H1 (cell line): Measurements from ENCODE around the gene OR10G3. TPM values are rescaled to one million over a fixed set of nuclear protein-coding genes. Genes with fewer than 3 reads are reported as not detected.

Experiments
- CTCF ChIA-PET: fragments of 300-600 bp; sonication (Branson Sonifier 250); formaldehyde crosslinking; loops from one replicate; lab custom pipeline; 2021; ENCODE audit not compliant: partially characterized antibody; lab: Charles Lee
- POLR2A ChIA-PET: fragments of 300-600 bp; sonication (Branson Sonifier 250); formaldehyde crosslinking; loops from one replicate; lab custom pipeline; 2021; ENCODE audit warnings: inconsistent platforms; ENCODE audit not compliant: partially characterized antibody; lab: Charles Lee
- DNase-seq, 2 experiments: peaks; one replicate each; pipeline versions ENCODE4 v3.0.0 to v3.0.0-alpha.2; 2010 to 2022; ENCODE audit warnings: low spot score in 2 of 2, low read depth in 1 of 2, mixed read lengths in 1 of 2
- FAIRE-seq: peaks from 2 replicates; lab custom pipeline; 2011; peaks lifted over from hg19 to GRCh38; lab: Jason Lieb, UNC
- H2AFZ ChIP-seq: 2 replicates; pipeline ENCODE4 v1.8.1; 2012; ENCODE audit warnings: low read length, inconsistent platforms
- H2AK5ac ChIP-seq: 2 replicates; pipeline ENCODE4 v1.6.1; 2013; ENCODE audit warnings: low read depth, low read length
- H2BK120ac ChIP-seq: replicated peaks from 2 replicates; pipeline ENCODE3; 2013; ENCODE audit warnings: low read depth, low read length, inconsistent platforms
- H2BK12ac ChIP-seq: 2 replicates; pipeline ENCODE4 v1.6.1; 2013; ENCODE audit warnings: low read depth, low read length
- H2BK15ac ChIP-seq: 2 replicates; pipeline ENCODE4 v1.6.1; 2013; ENCODE audit warnings: low read length
- H2BK20ac ChIP-seq: 2 replicates; pipeline ENCODE4 v1.6.1; 2013; ENCODE audit warnings: low read length
- H2BK5ac ChIP-seq: 2 replicates; pipeline ENCODE4 v1.6.1; 2013; ENCODE audit warnings: low read depth, low read length
- H3K14ac ChIP-seq: 2 replicates; pipeline ENCODE4 v1.6.1; 2013; ENCODE audit warnings: inconsistent platforms; ENCODE audit not compliant: insufficient read length
- H3K18ac ChIP-seq: 2 replicates; pipeline ENCODE4 v1.6.1; 2013; ENCODE audit warnings: low read length; ENCODE audit errors: extremely low read depth
- H3K23ac ChIP-seq: 2 replicates; pipeline ENCODE4 v1.6.1; 2013; ENCODE audit warnings: inconsistent platforms; ENCODE audit not compliant: insufficient read length
- H3K23me2 ChIP-seq: 2 replicates; pipeline ENCODE4 v1.6.1; 2013; ENCODE audit warnings: low read depth, low read length
- H3K27ac ChIP-seq: 2 replicates; pipeline ENCODE4 v1.6.1; 2011; ENCODE audit warnings: low read depth, low read length, inconsistent platforms
- H3K27me3 ChIP-seq, 4 experiments: replicated peaks in 1 of 4; 1 replicate in 1 of 4; 2 replicates in 3 of 4; pipeline versions ENCODE4 v1.6.1 to v1.8.1; 2011 to 2013; ENCODE audit warnings: low read length in 3 of 4, mild to moderate bottlenecking in 3 of 4, inconsistent platforms in 2 of 4, mixed read lengths in 2 of 4, moderate library complexity in 1 of 4; ENCODE audit not compliant: control insufficient read depth in 3 of 4, insufficient read depth in 3 of 4; ENCODE audit errors: extremely low read depth in 1 of 4
- H3K36me3 ChIP-seq, 4 experiments: 2 replicates each; pipeline versions ENCODE4 v1.6.1 to v1.8.1; 2011 to 2013; ENCODE audit warnings: mild to moderate bottlenecking in 4 of 4, low read length in 3 of 4, moderate library complexity in 2 of 4, control low read depth in 1 of 4, inconsistent platforms in 1 of 4; ENCODE audit not compliant: insufficient read depth in 4 of 4, control insufficient read depth in 2 of 4
- H3K4ac ChIP-seq: replicated peaks from 2 replicates; pipeline ENCODE3; 2013; ENCODE audit warnings: low read length, low read depth, mixed read lengths, inconsistent platforms; ENCODE audit not compliant: insufficient read length
- H3K4me1 ChIP-seq, 4 experiments: replicated peaks in 1 of 4; 1 replicate in 1 of 4; 2 replicates in 3 of 4; pipeline versions ENCODE4 v1.6.1 to v1.8.1; 2011 to 2013; ENCODE audit warnings: low read length in 3 of 4, inconsistent platforms in 2 of 4, mixed read lengths in 1 of 4; ENCODE audit not compliant: insufficient read depth in 4 of 4, control insufficient read depth in 3 of 4
- H3K4me2 ChIP-seq, 2 experiments: 2 replicates each; pipeline versions ENCODE4 v1.6.1 to v1.8.1; 2011 to 2013; ENCODE audit warnings: low read depth in 2 of 2, low read length in 2 of 2, control low read depth in 1 of 2, inconsistent platforms in 1 of 2, mild to moderate bottlenecking in 1 of 2; ENCODE audit not compliant: insufficient read depth in 1 of 2
- H3K4me3 ChIP-seq, 4 experiments: fragments of 200-600, 300-600 bp in 1 of 4; sonication (generic), shearing (Covaris generic), sonication (Bioruptor Twin) in 1 of 4; 2 replicates each; pipeline versions ENCODE4 v1.5.1 to v1.8.1; 2011 to 2016; ENCODE audit warnings: low read length in 4 of 4, low read depth in 3 of 4, control low read depth in 2 of 4, inconsistent platforms in 2 of 4, mild to moderate bottlenecking in 2 of 4, mixed read lengths in 1 of 4, moderate library complexity in 1 of 4; ENCODE audit not compliant: insufficient read depth in 2 of 4; ENCODE audit errors: extremely low read depth in 1 of 4
- H3K56ac ChIP-seq: replicated peaks from 2 replicates; pipeline ENCODE3; 2013; ENCODE audit warnings: low read depth, mild to moderate bottlenecking, mixed read lengths, low read length, inconsistent platforms; ENCODE audit not compliant: insufficient read length
- H3K79me1 ChIP-seq: 2 replicates; pipeline ENCODE4 v1.6.1; 2013; ENCODE audit warnings: low read depth, low read length, control low read depth
- H3K79me2 ChIP-seq, 2 experiments: 2 replicates each; pipeline versions ENCODE4 v1.6.1 to v1.8.1; 2012 to 2013; ENCODE audit warnings: low read length in 2 of 2, mild to moderate bottlenecking in 2 of 2, inconsistent platforms in 1 of 2; ENCODE audit not compliant: insufficient read depth in 2 of 2, control insufficient read depth in 1 of 2
- H3K9ac ChIP-seq, 4 experiments: replicated peaks in 1 of 4; 1 replicate in 1 of 4; 2 replicates in 3 of 4; pipeline versions ENCODE4 v1.6.1 to v1.8.1; 2011 to 2013; ENCODE audit warnings: low read depth in 3 of 4, low read length in 3 of 4, control low read depth in 2 of 4, mild to moderate bottlenecking in 2 of 4, moderate library complexity in 2 of 4, inconsistent platforms in 1 of 4; ENCODE audit errors: extremely low read depth in 1 of 4
- H3K9me3 ChIP-seq, 2 experiments: 2 replicates each; pipeline versions ENCODE4 v1.6.1 to v1.8.1; 2012 to 2013; ENCODE audit warnings: mild to moderate bottlenecking in 2 of 2, moderate library complexity in 2 of 2, control low read depth in 1 of 2, inconsistent platforms in 1 of 2, low read depth in 1 of 2, low read length in 1 of 2, mixed read lengths in 1 of 2; ENCODE audit not compliant: insufficient read depth in 2 of 2
- H4K20me1 ChIP-seq, 2 experiments: replicated peaks in 1 of 2; 2 replicates each; pipeline versions ENCODE3 to v1.8.1; 2011 to 2013; ENCODE audit warnings: inconsistent platforms in 2 of 2, low read length in 2 of 2, mild to moderate bottlenecking in 1 of 2; ENCODE audit not compliant: insufficient read depth in 2 of 2, control insufficient read depth in 1 of 2
- H4K5ac ChIP-seq: 2 replicates; pipeline ENCODE4 v1.6.1; 2013; ENCODE audit warnings: low read length, low read depth, mixed read lengths, inconsistent platforms; ENCODE audit not compliant: insufficient read length
- H4K8ac ChIP-seq: 2 replicates; pipeline ENCODE4 v1.8.0; 2013; ENCODE audit warnings: mild to moderate bottlenecking, moderate library complexity, low read length, inconsistent platforms; ENCODE audit not compliant: insufficient read depth; ENCODE audit errors: extremely low read depth
- H4K91ac ChIP-seq: replicated peaks from 2 replicates; pipeline ENCODE3; 2013; ENCODE audit warnings: low read length, mixed read lengths, inconsistent platforms; ENCODE audit not compliant: insufficient read length
- BRCA1 ChIP-seq: IDR thresholded peaks from 2 replicates; pipeline ENCODE4 v1.6.1; 2012; ENCODE audit warnings: low read depth, low read length, improper control_type of control experiment
- CBX8 ChIP-seq: fragments of 300-800, 300-1000 bp; sonication (generic); IDR thresholded peaks from 2 replicates; pipeline ENCODE4 v1.7.1; 2016; ENCODE audit warnings: low read depth, low read length, borderline replicate concordance
- CREB1 ChIP-seq: IDR thresholded peaks from 2 replicates; pipeline ENCODE4 v1.6.1; 2012; ENCODE audit warnings: inconsistent platforms
- KDM5A ChIP-seq: fragments of 200-600 bp; IDR thresholded peaks from 2 replicates; pipeline ENCODE4 v1.7.1; 2012; ENCODE audit warnings: mild to moderate bottlenecking, low read length, inconsistent platforms, mixed read lengths
- MAFK ChIP-seq: IDR thresholded peaks from 2 replicates; pipeline ENCODE4 v1.6.1; 2012; ENCODE audit warnings: low read depth, mild to moderate bottlenecking, improper control_type of control experiment, low read length
- NRF1 ChIP-seq: IDR thresholded peaks from 2 replicates; pipeline ENCODE4 v1.6.1; 2011; ENCODE audit warnings: mild to moderate bottlenecking, low read depth, low read length, improper control_type of control experiment
- RAD21 ChIP-seq, 2 experiments: IDR thresholded peaks in 1 of 2; conservative IDR thresholded peaks in 1 of 2; 2 replicates each; pipeline ENCODE4 v1.6.1; 2011; ENCODE audit warnings: low read depth in 2 of 2, low read length in 2 of 2, improper control_type of control experiment in 1 of 2, inconsistent platforms in 1 of 2, mild to moderate bottlenecking in 1 of 2, moderate library complexity in 1 of 2
- SIN3A ChIP-seq, 2 experiments: IDR thresholded peaks in 1 of 2; conservative IDR thresholded peaks in 1 of 2; 2 replicates each; pipeline ENCODE4 v1.6.1; 2011 to 2012; ENCODE audit warnings: low read length in 2 of 2, improper control_type of control experiment in 1 of 2, low read depth in 1 of 2, mild to moderate bottlenecking in 1 of 2
- SIRT6 ChIP-seq: IDR thresholded peaks from one replicate; pipeline ENCODE4 v1.7.1; 2012; ENCODE audit warnings: low read length, inconsistent platforms
- SP2 ChIP-seq: IDR thresholded peaks from 2 replicates; pipeline ENCODE4 v1.6.1; 2012; ENCODE audit warnings: mild to moderate bottlenecking, low read length, inconsistent platforms
- TBP ChIP-seq: IDR thresholded peaks from 2 replicates; pipeline ENCODE4 v1.6.1; 2011; ENCODE audit warnings: low read depth, low read length, improper control_type of control experiment
- TEAD4 ChIP-seq: IDR thresholded peaks from 2 replicates; pipeline ENCODE4 v1.6.1; 2012; ENCODE audit warnings: low read depth, low read length, inconsistent platforms, mixed read lengths
- WGBS, 2 experiments: shearing (Covaris generic) in 1 of 2; methylation state at CpG; one replicate each; pipeline versions ENCODE4 v1.1.6 to v1.1.7; 2013 to 2015; ENCODE audit warnings: low lambda C conversion rate in 2 of 2, mixed read lengths in 2 of 2, inconsistent platforms in 1 of 2, low coverage in 1 of 2, missing lambda C conversion rate in 1 of 2; ENCODE audit not compliant: insufficient replicate concordance in 2 of 2, insufficient coverage in 1 of 2, insufficient read length in 1 of 2; ENCODE audit errors: extremely low coverage in 1 of 2, missing lambda C conversion rate in 1 of 2; 5-methylcytosine and 5-hydroxymethylcytosine counted together
- polyA plus RNA-seq, 7 experiments: library from polyadenylated mRNA; depleted of rRNA in 3 of 7; stranded (reverse) in 5 of 7; unstranded in 2 of 7; fragments of >200 nt in 5 of 7; fragments of 200-250 nt in 2 of 7; gene quantifications; 1 replicate in 5 of 7; 2 replicates in 1 of 7; 4 replicates in 1 of 7; pipeline versions ENCODE4 v1.2.1 to v1.2.3, GENCODE V29; 2011 to 2013; ENCODE audit warnings: missing spikeins in 2 of 7, mixed read lengths in 2 of 7
- total RNA-seq: library from RNA; stranded (reverse); fragmentation: NEBNext Ultra II Directional; extraction: Animal tissue kit (Norgen Biotek cat#: 25700); gene quantifications from 2 replicates; pipeline ENCODE4 v1.2.1, GENCODE V29; 2021

Gene OR10G3
- total and polyA plus RNA-seq, 2 of the 8 experiments (the other 6 are each of a cell fraction or from before 2014, with no cell fraction given): not detected

- WGBS, 2 experiments: 94% methylated on average over 1 of the region's 1 CpG; no CpG with 5 or more reads in 1 of the 2 experiments
- DNase-seq: no peak
- H3K9ac ChIP-seq: no peak overlapping the region
- no peak overlapping the region for H4K91ac ChIP-seq
- H3K79me1 ChIP-seq: peaks cover 19% of the 10 kb centered on the region
- H3K27ac ChIP-seq: no peak overlapping the region
- H3K23me2 ChIP-seq: peaks cover 8% of the 10 kb centered on the region
- POLR2A ChIA-PET: interaction anchor here (0.8 to 32.5 kb wide), 5 partner anchors 2 to 43 kb away, joined by 3 to 769 read pairs (median 11); partner anchors contain the start of genes METTL3, RAB2B, SALL2 and TOX4
- TF ChIP-seq SIRT6 (no peak), MAFK (no peak), SIN3A (conservative IDR thresholded peaks at IDR 0.05 in 1 of 2, IDR thresholded peaks at IDR 0.05 in 1 of 2; ENCODE audit: low read depth in 1 of 2, low read length in 2 of 2) (no peak), RAD21 (IDR thresholded peaks at IDR 0.05 in 1 of 2, conservative IDR thresholded peaks at IDR 0.05 in 1 of 2; ENCODE audit: low read depth in 2 of 2, low read length in 2 of 2) (no peak), TEAD4 (no peak), CBX8 (no peak), SP2 (no peak), CREB1 (no peak), NRF1 (no peak), KDM5A (no peak), BRCA1 (no peak), TBP (no peak)
- TF ChIP-seq, all 59 proteins: peak for 0
- H2BK20ac ChIP-seq: no peak overlapping the region
- H3K23ac ChIP-seq: no peak overlapping the region
- H3K4me3 ChIP-seq: no peak overlapping the region
- H2BK5ac ChIP-seq: no peak overlapping the region
- peaks cover 3 to 30% of the 10 kb centered on the region in 2 experiments for H4K20me1 ChIP-seq
- H2BK15ac ChIP-seq: no peak overlapping the region
- H3K4ac ChIP-seq: no peak overlapping the region
- no peak overlapping the region for H2AFZ ChIP-seq
- CTCF ChIA-PET: interaction anchor here (1.9 to 3.3 kb wide), 2 partner anchors 22 to 36 kb away, joined by 7 to 14 read pairs; no protein-coding TSS in a partner anchor
- H3K14ac ChIP-seq: no peak overlapping the region
- H4K8ac ChIP-seq: no peak overlapping the region
- peak overlapping the region in 1 of 2 experiments; percentile 81; a peak in 1 of 4 replicates for H3K4me2 ChIP-seq
- H3K9me3 ChIP-seq: no peaks in the 10 kb centered on the region
- no peak overlapping the region for H2BK120ac ChIP-seq
- no peak overlapping the region for H3K56ac ChIP-seq
- H3K18ac ChIP-seq: no peak overlapping the region
- H3K79me2 ChIP-seq: peaks cover 10 to 48% of the 10 kb centered on the region in 2 experiments
- H3K36me3 ChIP-seq: peaks cover 24 to 62% (median 37%) of the 10 kb centered on the region in 4 experiments
- peaks cover 0 to 45% (median 27%) of the 10 kb centered on the region in 4 experiments; a peak in 6 of 7 replicates for H3K4me1 ChIP-seq
- FAIRE-seq: no peak
- H4K5ac ChIP-seq: no peak overlapping the region
- no peak overlapping the region for H2BK12ac ChIP-seq
- no peak overlapping the region for H2AK5ac ChIP-seq
- H3K27me3 ChIP-seq: no peaks in the 10 kb centered on the region
Measured at GRCh38 chr14:21520767-21521166, 59.1 kb downstream of the OR10G3 start.
